HuH-7.5 (cell line): ENCODE measurements around the gene RETSAT.
"Not testable (repeated sequence)": the region's sequence is repeated elsewhere in the genome, so short reads cannot be mapped to it uniquely, and the experiment has no call there.

ENCODE experiments used
- DNase-seq: peaks from one replicate; pipeline ENCODE4 v3.0.0; 2011; ENCODE audit warnings: low spot score

Gene RETSAT

GRCh38 chr2:85330839-85331636 lies 23.3 kb downstream of the RETSAT start:
- DNase-seq = no peak

- not testable (repeated sequence) for DNase-seq
Measured at GRCh38 chr2:85329701-85330100, 24.6 kb downstream of the RETSAT start.

GRCh38 chr2:85329181-85329651 lies 25.1 kb downstream of the RETSAT start:
- DNase-seq = no peak

- DNase-seq = peak; percentile 90
Measured at GRCh38 chr2:85327822-85328617, 26.3 kb downstream of the RETSAT start, which contains the start of gene TGOLN2. TGOLN2 (minus strand) TSS chr2:85327989; CDS start chr2:85327962, 27 bp downstream.

- peak; percentile 31 for DNase-seq
Measured at GRCh38 chr2:85327160-85327821, 27.0 kb downstream of the RETSAT start.

- no peak for DNase-seq
Measured at GRCh38 chr2:85326406-85327159, 27.7 kb downstream of the RETSAT start.

- DNase-seq = no peak
Measured at GRCh38 chr2:85325466-85325811, 28.9 kb downstream of the RETSAT start.

GRCh38 chr2:85324639-85325465 lies 29.5 kb downstream of the RETSAT start:
- DNase-seq = peak; percentile 37

- not testable (repeated sequence) for DNase-seq
Measured at GRCh38 chr2:85323988-85324367, 30.4 kb downstream of the RETSAT start.

GRCh38 chr2:85323351-85323987 lies 30.9 kb downstream of the RETSAT start:
- DNase-seq = no peak

- DNase-seq = no peak
Measured at GRCh38 chr2:85319796-85320195, 34.5 kb downstream of the RETSAT start.

GRCh38 chr2:85318222-85319074 lies 35.9 kb downstream of the RETSAT start:
- DNase-seq = no peak

GRCh38 chr2:85315921-85316320 lies 38.4 kb downstream of the RETSAT start:
- DNase-seq = not testable (repeated sequence)

- no peak for DNase-seq
Measured at GRCh38 chr2:85314884-85315242, 39.5 kb downstream of the RETSAT start.

- DNase-seq = no peak
Measured at GRCh38 chr2:85312404-85312803, 41.9 kb downstream of the RETSAT start.

GRCh38 chr2:85310330-85310729 lies 44.0 kb downstream of the RETSAT start:
- no peak for DNase-seq

GRCh38 chr2:85309699-85310321 lies 44.5 kb downstream of the RETSAT start:
- no peak for DNase-seq

GRCh38 chr2:85308896-85309555 lies 45.3 kb downstream of the RETSAT start:
- no peak for DNase-seq

- no peak for DNase-seq
Measured at GRCh38 chr2:85308201-85308600, 46.1 kb downstream of the RETSAT start.
